H1 (cell line): ENCODE data around the gene LIPC.

Source experiments
- EP300 ChIP-seq, 2 experiments: IDR thresholded peaks; 1 replicate in 1 of 2; 2 replicates in 1 of 2; pipeline ENCODE4 v1.6.1; 2011 to 2012; ENCODE audit warnings: low read depth in 2 of 2, low read length in 2 of 2, mild to moderate bottlenecking in 2 of 2, borderline replicate concordance in 1 of 2, inconsistent platforms in 1 of 2, moderate library complexity in 1 of 2
- JUN ChIP-seq: IDR thresholded peaks from 2 replicates; pipeline ENCODE4 v1.6.1; 2011; ENCODE audit warnings: low read depth, mild to moderate bottlenecking, improper control_type of control experiment, low read length
- POLR2A ChIP-seq, 2 experiments: IDR thresholded peaks; 1 replicate in 1 of 2; 2 replicates in 1 of 2; pipeline ENCODE4 v1.6.1; 2011; ENCODE audit warnings: low read depth in 2 of 2, low read length in 2 of 2, mild to moderate bottlenecking in 2 of 2; ENCODE audit errors: control extremely low read depth in 1 of 2
- POLR2AphosphoS5 ChIP-seq: IDR thresholded peaks from 2 replicates; pipeline ENCODE4 v1.6.1; 2011; ENCODE audit warnings: low read depth, low read length
- RAD21 ChIP-seq, 2 experiments: IDR thresholded peaks in 1 of 2; conservative IDR thresholded peaks in 1 of 2; 2 replicates each; pipeline ENCODE4 v1.6.1; 2011; ENCODE audit warnings: low read depth in 2 of 2, low read length in 2 of 2, improper control_type of control experiment in 1 of 2, inconsistent platforms in 1 of 2, mild to moderate bottlenecking in 1 of 2, moderate library complexity in 1 of 2
- RFX5 ChIP-seq: IDR thresholded peaks from 2 replicates; pipeline ENCODE4 v1.6.1; 2011; ENCODE audit warnings: low read depth, low read length, improper control_type of control experiment, borderline replicate concordance
- ZNF274 ChIP-seq: IDR thresholded peaks from 2 replicates; pipeline ENCODE4 v1.7.0; 2012; ENCODE audit warnings: low read length, borderline replicate concordance; ENCODE audit errors: extremely low read depth
- TF ChIP-seq, protein P1 (sequence below), 3 experiments: IDR thresholded peaks; 1 replicate in 2 of 3; 2 replicates in 1 of 3; pipeline versions ENCODE4 v1.5.1 to v1.6.1; 2011; ENCODE audit warnings: low read length in 3 of 3, mild to moderate bottlenecking in 3 of 3, inconsistent platforms in 2 of 3, low read depth in 1 of 3, moderate library complexity in 1 of 3; ENCODE audit not compliant: insufficient read depth in 1 of 3; ENCODE audit errors: control extremely low read depth in 1 of 3

DNA sequence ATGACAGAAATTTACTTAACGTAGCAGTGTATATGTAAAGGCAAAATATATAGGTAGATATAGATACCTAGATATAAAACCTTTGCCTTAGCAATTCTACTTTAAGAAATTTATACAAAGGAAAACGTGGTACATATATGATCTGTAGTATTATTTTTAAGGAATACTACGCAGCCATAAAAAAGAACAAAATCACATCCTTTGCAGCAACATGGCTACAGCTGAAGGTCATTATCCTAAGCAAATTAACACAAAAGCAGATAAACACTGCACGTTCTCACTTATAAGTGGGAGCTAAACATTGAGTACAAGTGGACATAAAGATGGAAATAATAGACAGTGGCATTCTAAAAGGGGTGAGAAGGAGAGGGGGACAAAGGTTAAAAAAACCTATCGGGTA lies 14.8 kb upstream of the LIPC start:
- TF ChIP-seq POLR2A (IDR thresholded peaks at IDR 0.05; ENCODE audit: control extremely low read depth in 1 of 2, low read depth in 2 of 2, low read length in 2 of 2) (no peak), POLR2AphosphoS5 (no peak), ZNF274 (no peak), RFX5 (no peak), JUN (no peak), RAD21 (IDR thresholded peaks at IDR 0.05 in 1 of 2, conservative IDR thresholded peaks at IDR 0.05 in 1 of 2; ENCODE audit: low read depth in 2 of 2, low read length in 2 of 2) (no peak), EP300 (IDR thresholded peaks at IDR 0.05; ENCODE audit: borderline replicate concordance in 1 of 2, low read depth in 2 of 2, low read length in 2 of 2) (no peak)
- TF ChIP-seq, protein P1, sequence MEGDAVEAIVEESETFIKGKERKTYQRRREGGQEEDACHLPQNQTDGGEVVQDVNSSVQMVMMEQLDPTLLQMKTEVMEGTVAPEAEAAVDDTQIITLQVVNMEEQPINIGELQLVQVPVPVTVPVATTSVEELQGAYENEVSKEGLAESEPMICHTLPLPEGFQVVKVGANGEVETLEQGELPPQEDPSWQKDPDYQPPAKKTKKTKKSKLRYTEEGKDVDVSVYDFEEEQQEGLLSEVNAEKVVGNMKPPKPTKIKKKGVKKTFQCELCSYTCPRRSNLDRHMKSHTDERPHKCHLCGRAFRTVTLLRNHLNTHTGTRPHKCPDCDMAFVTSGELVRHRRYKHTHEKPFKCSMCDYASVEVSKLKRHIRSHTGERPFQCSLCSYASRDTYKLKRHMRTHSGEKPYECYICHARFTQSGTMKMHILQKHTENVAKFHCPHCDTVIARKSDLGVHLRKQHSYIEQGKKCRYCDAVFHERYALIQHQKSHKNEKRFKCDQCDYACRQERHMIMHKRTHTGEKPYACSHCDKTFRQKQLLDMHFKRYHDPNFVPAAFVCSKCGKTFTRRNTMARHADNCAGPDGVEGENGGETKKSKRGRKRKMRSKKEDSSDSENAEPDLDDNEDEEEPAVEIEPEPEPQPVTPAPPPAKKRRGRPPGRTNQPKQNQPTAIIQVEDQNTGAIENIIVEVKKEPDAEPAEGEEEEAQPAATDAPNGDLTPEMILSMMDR (IDR thresholded peaks at IDR 0.05; ENCODE audit: control extremely low read depth in 1 of 3, insufficient read depth in 1 of 3, low read depth in 1 of 3, low read length in 3 of 3) = no peak
